Astrocyte (in vitro differentiated cells and primary cell): ENCODE measurements around the gene LGR4.

Source experiments
- EZH2 ChIP-seq: IDR thresholded peaks from 2 replicates; pipeline ENCODE4 v1.6.1; 2012; ENCODE audit warnings: mild to moderate bottlenecking, low read length, inconsistent platforms; ENCODE audit not compliant: insufficient read depth
- TF ChIP-seq, protein P1 (sequence below): IDR thresholded peaks from 2 replicates; pipeline ENCODE4 v1.5.1; 2011; ENCODE audit warnings: low read depth, mild to moderate bottlenecking, inconsistent platforms, low read length, moderate library complexity; ENCODE audit not compliant: insufficient read depth

DNA sequence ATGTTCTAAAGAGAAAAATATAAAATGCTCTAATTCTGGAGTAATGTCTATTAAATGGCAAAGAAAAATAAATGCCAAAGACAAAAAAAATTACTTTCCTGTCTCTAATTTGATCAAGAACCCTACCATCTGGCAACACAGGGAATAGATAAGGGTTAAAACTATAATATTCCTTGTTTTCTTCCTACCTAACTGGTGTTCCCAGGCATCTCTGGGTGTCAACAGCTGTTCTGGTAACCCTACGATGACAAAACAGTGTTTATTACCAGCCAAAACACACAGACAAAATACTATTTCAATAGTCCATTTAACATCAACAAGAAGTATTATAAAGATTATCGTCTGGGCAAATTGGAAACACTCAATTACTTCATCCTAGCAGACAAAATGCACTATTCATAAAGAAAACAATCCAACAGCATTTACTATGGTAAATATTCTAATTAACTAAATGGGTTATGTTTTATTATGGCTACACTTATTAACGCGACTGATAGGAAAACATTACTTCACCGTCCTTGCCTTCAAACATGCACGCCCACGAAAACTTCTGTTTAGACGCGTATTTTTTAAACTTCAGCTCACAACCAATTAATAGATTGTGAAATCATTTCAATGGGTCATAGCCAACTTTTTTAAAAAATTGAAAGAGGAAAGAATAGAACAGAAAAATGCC, 50.6 kb downstream of the LGR4 start:
- TF ChIP-seq EZH2 = no peak
- TF ChIP-seq, protein P1, sequence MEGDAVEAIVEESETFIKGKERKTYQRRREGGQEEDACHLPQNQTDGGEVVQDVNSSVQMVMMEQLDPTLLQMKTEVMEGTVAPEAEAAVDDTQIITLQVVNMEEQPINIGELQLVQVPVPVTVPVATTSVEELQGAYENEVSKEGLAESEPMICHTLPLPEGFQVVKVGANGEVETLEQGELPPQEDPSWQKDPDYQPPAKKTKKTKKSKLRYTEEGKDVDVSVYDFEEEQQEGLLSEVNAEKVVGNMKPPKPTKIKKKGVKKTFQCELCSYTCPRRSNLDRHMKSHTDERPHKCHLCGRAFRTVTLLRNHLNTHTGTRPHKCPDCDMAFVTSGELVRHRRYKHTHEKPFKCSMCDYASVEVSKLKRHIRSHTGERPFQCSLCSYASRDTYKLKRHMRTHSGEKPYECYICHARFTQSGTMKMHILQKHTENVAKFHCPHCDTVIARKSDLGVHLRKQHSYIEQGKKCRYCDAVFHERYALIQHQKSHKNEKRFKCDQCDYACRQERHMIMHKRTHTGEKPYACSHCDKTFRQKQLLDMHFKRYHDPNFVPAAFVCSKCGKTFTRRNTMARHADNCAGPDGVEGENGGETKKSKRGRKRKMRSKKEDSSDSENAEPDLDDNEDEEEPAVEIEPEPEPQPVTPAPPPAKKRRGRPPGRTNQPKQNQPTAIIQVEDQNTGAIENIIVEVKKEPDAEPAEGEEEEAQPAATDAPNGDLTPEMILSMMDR = no peak
